Measurements from ENCODE around the gene IFT27.

Gene IFT27

GRCh38 chr22:36725366-36726006 lies 50.4 kb downstream of the IFT27 start:
- no peak for DNase-seq (ENCODE audit: low read depth, low spot score)

DNA sequence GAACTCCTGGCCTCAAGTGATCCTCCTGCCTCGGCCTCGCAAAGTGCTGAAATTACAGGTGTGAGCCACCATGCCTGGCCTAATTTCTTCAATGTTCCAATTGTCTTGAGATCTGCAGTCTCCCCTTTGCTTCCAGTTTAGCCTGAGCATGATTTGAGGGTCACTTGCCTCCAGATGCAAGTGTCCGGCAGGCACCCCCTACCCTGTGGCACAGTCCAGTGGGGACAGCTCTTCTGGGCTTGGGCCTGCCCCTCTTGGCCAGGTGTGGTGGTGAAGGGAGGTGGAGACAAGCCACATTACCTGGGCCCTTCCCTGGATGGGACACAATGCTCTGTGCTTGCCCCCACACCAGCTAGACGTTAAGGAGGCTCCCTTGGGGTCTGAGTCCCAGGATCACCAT lies 51.1 kb downstream of the IFT27 start:
- DNase-seq (ENCODE audit: low read depth, low spot score) = no peak

- DNase-seq (ENCODE audit: low read depth, low spot score) = no peak
These were observed 53.9 kb downstream of the IFT27 start for GRCh38 chr22:36722055-36722454.

- DNase-seq (ENCODE audit: low read depth, low spot score) = no peak
These were observed 60.3 kb downstream of the IFT27 start for GRCh38 chr22:36715647-36716046.

- no peak for DNase-seq (ENCODE audit: low read depth, low spot score)
These were observed 61.8 kb downstream of the IFT27 start for GRCh38 chr22:36714110-36714509.

- no peak for DNase-seq (ENCODE audit: low read depth, low spot score)
These were observed 62.5 kb downstream of the IFT27 start for GRCh38 chr22:36713436-36713835.
